HG03139 (cell line): ENCODE results near the gene DYSF.

Experiments used
- ATAC-seq: cut with Tn5 transposase; IDR thresholded peaks from one replicate; pipeline ENCODE4 v1.9.1; 2021; ENCODE audit not compliant: unreplicated experiment

Gene DYSF

DNA sequence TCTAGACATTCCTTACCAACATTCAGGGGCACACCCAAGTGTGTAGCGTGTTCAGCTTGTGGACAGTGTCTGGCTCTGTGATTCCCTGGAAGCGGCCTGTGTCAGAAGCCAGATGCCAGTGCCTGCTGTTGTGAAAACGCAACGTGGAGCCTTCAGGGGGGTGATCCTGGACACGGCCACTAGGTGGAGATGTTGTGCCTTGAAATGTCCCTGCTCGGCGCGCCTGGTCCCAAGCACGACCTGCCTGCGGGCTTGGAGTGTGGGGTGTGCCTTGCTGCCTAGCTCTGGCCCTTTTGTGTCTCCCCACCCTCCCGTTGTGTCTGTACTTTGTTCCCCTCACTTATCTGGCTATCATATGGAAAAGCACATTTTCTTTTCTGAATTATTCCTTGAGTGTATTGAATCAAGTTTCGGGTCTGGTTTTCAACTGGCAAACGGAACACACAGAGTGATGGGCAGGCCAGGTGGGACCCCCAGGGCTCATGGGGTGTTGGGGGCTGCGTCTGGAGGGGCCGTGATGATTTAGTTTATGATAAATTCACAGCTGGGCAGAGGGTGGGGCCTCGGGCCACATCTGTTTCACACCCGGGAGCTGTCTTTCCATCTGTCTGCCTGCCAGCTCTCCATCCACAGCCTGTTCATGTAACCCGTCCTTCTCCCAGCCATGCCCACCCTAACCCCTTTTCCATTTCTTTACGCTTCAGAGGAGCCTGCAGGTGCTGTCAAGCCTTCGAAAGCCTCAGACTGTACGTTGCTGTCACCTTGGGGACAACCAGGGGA, 95.5 kb downstream of the DYSF start:
- ATAC-seq: no peak

GRCh38 chr2:71550801-71551630, 97.7 kb downstream of the DYSF start:
- no peak for ATAC-seq

DNA sequence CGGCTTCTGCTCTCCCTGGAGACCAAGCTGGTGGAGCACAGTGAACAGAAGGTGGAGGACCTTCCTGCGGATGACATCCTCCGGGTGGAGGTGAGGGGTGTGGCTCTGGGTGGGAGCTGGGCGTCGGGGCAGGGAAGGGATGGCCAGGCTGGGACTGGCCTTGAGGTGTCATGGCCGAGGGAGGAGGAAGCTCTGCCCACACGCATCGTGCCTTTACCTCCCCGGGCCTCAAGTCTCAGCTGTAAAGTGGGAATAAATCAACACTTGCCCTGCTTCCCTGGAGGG, 98.2 kb downstream of the DYSF start:
- ATAC-seq: no peak

- no peak for ATAC-seq
Observed at GRCh38 chr2:71552356-71552755, 99.0 kb downstream of the DYSF start.

- ATAC-seq: no peak
Observed at GRCh38 chr2:71552861-71553301, 99.5 kb downstream of the DYSF start.

- ATAC-seq: no peak
Observed at GRCh38 chr2:71554028-71554705, 100.8 kb downstream of the DYSF start.

DNA sequence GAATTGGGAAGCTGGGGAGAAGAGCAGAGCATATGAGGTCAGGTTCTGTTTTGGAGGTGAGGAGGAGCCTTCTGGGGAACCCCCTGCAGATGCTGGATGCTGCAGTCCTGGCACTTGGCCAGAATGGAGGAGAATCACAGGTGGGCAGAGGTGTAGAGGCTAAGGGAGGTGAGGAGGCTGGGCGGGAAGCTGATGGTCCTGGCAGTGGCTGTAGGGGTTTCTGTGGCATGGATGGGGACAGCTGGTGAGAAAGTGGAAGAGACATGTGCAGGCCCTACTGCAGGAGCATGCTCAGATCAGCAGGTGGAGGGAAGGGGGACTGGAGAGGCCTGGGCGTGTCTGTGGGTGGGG, 101.3 kb downstream of the DYSF start:
- ATAC-seq: no peak

- ATAC-seq: no peak
Observed at GRCh38 chr2:71555798-71556454, 102.6 kb downstream of the DYSF start.

DNA sequence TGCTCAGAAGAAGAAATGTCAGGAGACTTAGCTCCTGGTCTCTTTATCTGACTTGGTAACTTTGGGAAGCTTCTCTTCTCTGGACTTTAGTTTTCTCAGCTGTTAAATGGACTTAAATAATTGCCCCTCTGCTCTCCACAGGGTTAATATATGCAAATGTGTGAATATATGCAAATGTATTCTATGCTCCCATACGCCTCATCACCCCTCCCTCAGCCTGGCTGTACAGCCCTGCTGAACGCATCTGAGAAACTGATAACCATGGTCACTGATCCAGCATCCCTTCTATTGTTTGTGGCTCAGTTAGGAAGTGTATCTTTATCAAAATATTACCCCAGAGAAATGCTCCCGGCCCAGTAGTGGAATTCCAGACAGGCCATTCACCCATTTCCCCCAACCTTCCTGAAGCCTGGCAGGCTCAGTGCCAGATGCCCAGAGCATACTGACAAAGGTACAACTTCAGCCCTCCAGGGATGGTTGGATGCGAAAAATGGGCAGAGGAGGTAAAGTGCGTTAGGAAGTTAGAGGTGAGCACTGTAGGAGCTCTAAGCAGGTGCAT, 103.4 kb downstream of the DYSF start:
- ATAC-seq: no peak

DNA sequence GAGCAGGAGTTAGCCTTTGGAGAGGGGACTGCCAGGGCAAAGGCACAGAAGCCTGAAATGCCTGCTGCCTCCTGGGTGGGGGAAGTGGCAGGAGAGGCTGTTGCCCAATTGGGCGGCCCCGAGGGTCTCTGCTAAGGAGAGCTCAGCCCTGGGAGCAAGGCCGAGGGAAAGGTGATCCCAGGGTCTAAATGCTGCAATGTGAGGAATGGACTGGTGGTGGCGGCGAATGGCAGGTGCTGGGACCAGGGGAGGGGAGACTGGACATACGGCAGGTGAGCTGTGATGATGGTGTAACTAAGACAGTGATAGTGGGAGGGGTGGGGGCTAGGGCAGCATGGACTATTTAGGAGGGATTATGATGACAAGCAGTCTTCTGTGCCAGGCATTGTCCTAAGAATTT, 104.0 kb downstream of the DYSF start:
- ATAC-seq: no peak

GRCh38 chr2:71558300-71559051, 105.1 kb downstream of the DYSF start:
- no peak for ATAC-seq

- ATAC-seq: no peak
Observed at GRCh38 chr2:71559080-71559827, 105.9 kb downstream of the DYSF start.

- no peak for ATAC-seq
Observed at GRCh38 chr2:71559828-71560637, 106.7 kb downstream of the DYSF start.

DNA sequence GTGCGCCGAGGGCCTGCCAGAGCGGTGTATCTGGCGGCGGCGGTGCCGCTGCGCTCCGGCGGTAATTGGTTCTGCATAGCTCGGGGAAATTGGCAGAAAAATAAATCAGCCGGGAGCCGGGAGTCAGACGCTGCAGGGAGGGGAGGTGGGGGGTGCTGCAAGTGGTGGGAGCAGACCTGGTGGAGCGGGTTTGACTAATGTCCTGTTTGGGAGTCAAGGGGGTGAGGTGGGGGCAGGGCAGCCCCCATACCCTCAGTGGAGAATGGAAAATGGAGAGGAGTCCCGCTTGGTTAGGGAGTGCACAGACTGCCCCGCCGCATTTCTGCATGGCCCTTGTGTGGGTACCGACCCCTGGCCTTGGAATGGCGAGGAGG, 107.3 kb downstream of the DYSF start:
- no peak for ATAC-seq

GRCh38 chr2:71561441-71562267, 108.3 kb downstream of the DYSF start:
- no peak for ATAC-seq

GRCh38 chr2:71562518-71562917, 109.2 kb downstream of the DYSF start:
- no peak for ATAC-seq

DNA sequence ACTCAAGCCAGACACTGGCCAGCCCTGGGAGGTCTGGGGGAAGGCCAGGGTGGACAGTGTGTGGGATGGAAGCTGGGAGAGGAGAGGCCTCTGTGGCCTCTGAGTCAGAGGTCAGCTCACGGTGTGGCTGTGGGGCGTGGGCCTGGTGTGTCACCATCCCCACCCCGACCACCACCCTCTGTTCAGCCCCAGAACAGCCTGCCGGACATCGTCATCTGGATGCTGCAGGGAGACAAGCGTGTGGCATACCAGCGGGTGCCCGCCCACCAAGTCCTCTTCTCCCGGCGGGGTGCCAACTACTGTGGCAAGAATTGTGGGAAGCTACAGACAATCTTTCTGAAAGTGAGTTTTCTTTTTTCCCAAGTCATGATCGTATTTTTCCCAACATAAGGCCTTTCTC, 110.5 kb downstream of the DYSF start:
- no peak for ATAC-seq

- ATAC-seq: no peak
Observed at GRCh38 chr2:71564361-71564760, 111.0 kb downstream of the DYSF start.
